Thoracic aorta (tissue), 2 donors: ENCODE data around the gene SLC35F1. TPM values are rescaled to one million over a fixed set of nuclear protein-coding genes. Genes with fewer than 3 reads are reported as not detected.

ENCODE experiments used
- ATAC-seq: fragments of 150-250 bp; one replicate; pipeline ENCODE4 v1.8.0; 2017; ENCODE audit warnings: low read depth; ENCODE audit not compliant: insufficient number of reproducible peaks, low FRiP score
- DNase-seq: peaks from one replicate; pipeline ENCODE4 v3.0.0-alpha.2; 2020; ENCODE audit warnings: low spot score
- H3K27ac ChIP-seq, 2 donors: fragments of 200-600 bp; sonication (generic); 1 replicate in 1 of 2; 2 replicates in 1 of 2; pipeline ENCODE4 v1.5.1; 2016; ENCODE audit warnings: mild to moderate bottlenecking in 2 of 2, moderate library complexity in 2 of 2
- H3K27me3 ChIP-seq: fragments of 200-600 bp; sonication (generic); replicated peaks from 2 replicates; pipeline ENCODE4 v1.6.0; 2016; ENCODE audit warnings: mild to moderate bottlenecking; ENCODE audit not compliant: insufficient read depth
- H3K36me3 ChIP-seq: fragments of 200-600 bp; sonication (generic); one replicate; pipeline ENCODE4 v1.5.1; 2016
- H3K4me1 ChIP-seq, 2 donors: fragments of 200-600 bp; sonication (generic); 1 replicate in 1 of 2; 2 replicates in 1 of 2; pipeline versions ENCODE4 v1.5.1 to v1.6.0; 2016; ENCODE audit warnings: low read depth in 2 of 2, mild to moderate bottlenecking in 1 of 2; ENCODE audit not compliant: control insufficient read depth in 1 of 2
- H3K4me3 ChIP-seq: fragments of 200-600 bp; sonication (generic); 2 replicates; pipeline ENCODE4 v1.5.1; 2016; ENCODE audit warnings: mild to moderate bottlenecking
- H3K9me3 ChIP-seq: fragments of 200-600 bp; sonication (generic); 2 replicates; pipeline ENCODE4 v1.5.1; 2016
- total RNA-seq, 2 donors: library from RNA; depleted of rRNA; stranded (reverse); fragments of >200 nt; gene quantifications; one replicate each; pipeline versions ENCODE4 v1.1.0 to v1.2.3, GENCODE V29; 2016
- TF ChIP-seq, protein P1 (sequence below): fragments of 200-600 bp; sonication (generic); IDR thresholded peaks from one replicate; pipeline ENCODE4 v1.5.1; 2019; ENCODE audit warnings: antibody characterized with exemption

SLC35F1 gene
- total RNA-seq, 2 donors from 2014 or later = 0.81 to 3.0 TPM

DNA sequence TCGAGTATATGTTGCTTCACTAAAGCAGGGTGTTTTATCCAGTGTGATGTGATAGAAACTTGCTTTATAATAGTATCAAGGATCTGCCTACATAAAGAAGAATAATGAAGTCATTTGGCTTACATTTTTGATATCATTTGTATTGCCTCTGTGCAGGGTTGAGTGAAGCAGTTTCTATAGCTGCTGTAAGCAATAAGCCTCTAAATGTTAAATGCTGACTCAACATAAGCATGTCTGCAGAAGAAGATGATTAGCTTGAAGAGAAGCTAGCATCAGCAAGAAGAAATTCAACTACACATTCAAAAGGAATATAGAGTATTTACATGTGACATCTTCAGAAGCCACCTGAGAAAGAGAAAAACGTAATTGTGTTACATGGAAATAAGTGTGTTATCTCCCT lies 17.6 kb downstream of the SLC35F1 start:
- no peaks in the 10 kb centered on the region for H3K27me3 ChIP-seq
- no peak overlapping the region for H3K27ac ChIP-seq
- ATAC-seq (no peak), DNase-seq (no peak)
- TF ChIP-seq, protein P1, sequence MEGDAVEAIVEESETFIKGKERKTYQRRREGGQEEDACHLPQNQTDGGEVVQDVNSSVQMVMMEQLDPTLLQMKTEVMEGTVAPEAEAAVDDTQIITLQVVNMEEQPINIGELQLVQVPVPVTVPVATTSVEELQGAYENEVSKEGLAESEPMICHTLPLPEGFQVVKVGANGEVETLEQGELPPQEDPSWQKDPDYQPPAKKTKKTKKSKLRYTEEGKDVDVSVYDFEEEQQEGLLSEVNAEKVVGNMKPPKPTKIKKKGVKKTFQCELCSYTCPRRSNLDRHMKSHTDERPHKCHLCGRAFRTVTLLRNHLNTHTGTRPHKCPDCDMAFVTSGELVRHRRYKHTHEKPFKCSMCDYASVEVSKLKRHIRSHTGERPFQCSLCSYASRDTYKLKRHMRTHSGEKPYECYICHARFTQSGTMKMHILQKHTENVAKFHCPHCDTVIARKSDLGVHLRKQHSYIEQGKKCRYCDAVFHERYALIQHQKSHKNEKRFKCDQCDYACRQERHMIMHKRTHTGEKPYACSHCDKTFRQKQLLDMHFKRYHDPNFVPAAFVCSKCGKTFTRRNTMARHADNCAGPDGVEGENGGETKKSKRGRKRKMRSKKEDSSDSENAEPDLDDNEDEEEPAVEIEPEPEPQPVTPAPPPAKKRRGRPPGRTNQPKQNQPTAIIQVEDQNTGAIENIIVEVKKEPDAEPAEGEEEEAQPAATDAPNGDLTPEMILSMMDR = no peak
- no peaks in the 10 kb centered on the region for H3K36me3 ChIP-seq
- no peaks in the 10 kb centered on the region for H3K9me3 ChIP-seq
- H3K4me1 ChIP-seq = peaks cover 0 to 8% of the 10 kb centered on the region in 2 donors
- no peak overlapping the region for H3K4me3 ChIP-seq

DNA sequence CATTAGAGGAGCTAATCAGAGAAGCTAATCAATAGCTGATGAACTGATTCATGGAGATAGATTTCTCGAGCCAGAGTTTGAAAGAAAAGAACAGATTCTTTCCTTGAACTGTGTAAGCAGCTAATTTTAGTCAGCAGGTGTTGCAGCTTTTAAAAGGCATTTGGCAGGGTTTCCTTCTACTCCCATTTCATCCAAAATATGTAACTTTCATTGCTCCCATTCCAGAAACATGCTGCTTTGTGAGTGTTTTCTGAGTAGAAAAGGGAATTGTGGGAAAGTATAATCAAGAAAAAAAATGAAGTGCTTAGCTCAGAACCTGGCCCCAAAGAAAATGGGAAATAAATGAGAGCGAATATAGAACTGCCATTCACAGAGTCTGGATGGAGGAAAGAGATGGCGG lies 20.8 kb downstream of the SLC35F1 start:
- Histone ChIP-seq H3K27me3 (no peaks in the 10 kb centered on the region), H3K9me3 (no peaks in the 10 kb centered on the region), H3K27ac (no peak overlapping the region), H3K36me3 (no peaks in the 10 kb centered on the region), H3K4me1 (no peaks in the 10 kb centered on the region), H3K4me3 (no peak overlapping the region)
- ATAC-seq (no peak), DNase-seq (no peak)
- TF ChIP-seq, protein P1 = no peak

DNA sequence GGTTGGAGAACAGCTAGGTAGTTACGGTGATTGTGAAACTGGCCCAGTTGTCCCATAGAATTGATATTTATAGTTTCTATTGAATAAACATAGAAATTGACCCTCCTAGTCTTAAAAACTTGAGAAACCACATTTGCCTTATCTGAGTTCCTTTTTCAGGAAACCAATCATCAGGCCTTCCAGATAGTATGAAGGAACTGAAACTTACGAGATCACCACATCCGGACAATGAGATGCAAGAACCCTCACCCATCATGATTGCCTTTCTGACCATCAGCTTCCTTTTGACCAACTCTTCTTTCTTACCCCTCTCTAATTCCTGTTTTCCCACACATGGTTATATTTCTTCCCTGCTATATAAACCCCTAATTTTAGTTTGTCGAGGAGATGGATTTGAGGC lies 21.8 kb downstream of the SLC35F1 start:
- Histone ChIP-seq H3K27ac (no peak overlapping the region), H3K4me1 (no peaks in the 10 kb centered on the region), H3K36me3 (no peaks in the 10 kb centered on the region), H3K4me3 (no peak overlapping the region), H3K9me3 (no peaks in the 10 kb centered on the region), H3K27me3 (no peaks in the 10 kb centered on the region)
- TF ChIP-seq, protein P1 = no peak
- DNase-seq (no peak), ATAC-seq (no peak)

DNA sequence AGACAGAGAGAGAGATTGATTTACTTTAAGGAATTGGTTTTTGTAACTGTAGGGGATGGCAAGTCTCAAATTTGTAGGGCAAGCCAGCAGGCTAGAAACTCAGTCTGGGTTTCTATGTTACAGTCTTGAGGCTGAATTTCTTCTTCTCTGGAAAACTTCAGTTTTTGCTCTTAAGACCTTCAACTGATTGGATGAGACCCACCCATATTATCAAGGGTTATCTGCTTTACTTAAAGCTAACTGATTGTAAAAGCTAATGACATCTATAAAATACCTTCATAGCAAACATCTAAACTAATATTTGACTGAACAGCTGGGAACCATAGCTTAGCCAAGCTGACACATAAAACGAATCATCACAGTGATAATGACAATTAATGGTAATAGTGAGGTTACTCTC lies 22.4 kb downstream of the SLC35F1 start:
- no peak overlapping the region for H3K27ac ChIP-seq
- no peak overlapping the region for H3K4me3 ChIP-seq
- TF ChIP-seq, protein P1 = no peak

DNA sequence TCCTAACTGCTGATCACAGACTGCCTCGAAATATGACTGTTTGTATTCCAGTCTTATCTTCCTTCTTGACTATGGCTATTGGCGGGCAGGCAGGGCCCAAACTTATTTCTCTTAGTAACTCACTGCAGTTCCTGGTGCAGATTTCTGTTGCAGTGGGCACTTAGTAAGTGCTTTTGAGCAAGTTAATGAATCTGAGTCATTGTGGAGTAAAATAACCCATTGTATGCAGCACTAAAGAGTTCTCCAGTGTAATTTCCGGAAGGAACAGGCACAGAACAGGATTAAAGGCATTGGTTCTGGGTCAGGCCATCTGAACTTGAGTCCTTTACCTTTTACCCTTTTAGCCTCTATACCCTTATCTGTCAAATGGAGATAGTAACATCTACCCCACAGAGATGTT lies 23.6 kb downstream of the SLC35F1 start:
- Histone ChIP-seq H3K4me1 (no peaks in the 10 kb centered on the region), H3K36me3 (no peaks in the 10 kb centered on the region), H3K4me3 (no peak overlapping the region), H3K27ac (no peak overlapping the region), H3K27me3 (no peaks in the 10 kb centered on the region), H3K9me3 (no peaks in the 10 kb centered on the region)
- no peak for DNase-seq
- TF ChIP-seq, protein P1 = no peak
- ATAC-seq = no peak

More for the DNA sequence above, 22.4 kb downstream of the SLC35F1 start:
- DNase-seq = no peak
- no peaks in the 10 kb centered on the region for H3K9me3 ChIP-seq
- H3K36me3 ChIP-seq = no peaks in the 10 kb centered on the region
- ATAC-seq = no peak
- no peaks in the 10 kb centered on the region for H3K4me1 ChIP-seq
- H3K27me3 ChIP-seq = no peaks in the 10 kb centered on the region
